H1 (cell line): ENCODE results near the gene CNDP2. TPM values are rescaled to one million over a fixed set of nuclear protein-coding genes. Genes with fewer than 3 reads are reported as not detected.

Experiments used
- KDM4A ChIP-seq: IDR thresholded peaks from one replicate; pipeline ENCODE4 v1.7.1; 2012; ENCODE audit warnings: low read depth, mild to moderate bottlenecking, moderate library complexity, low read length, inconsistent platforms; ENCODE audit not compliant: severe bottlenecking
- MAX ChIP-seq: IDR thresholded peaks from 2 replicates; pipeline ENCODE4 v1.6.1; 2012; ENCODE audit warnings: inconsistent platforms
- NANOG ChIP-seq: IDR thresholded peaks from 2 replicates; pipeline ENCODE4 v1.6.1; 2011; ENCODE audit warnings: low read length, low read depth, mild to moderate bottlenecking, inconsistent platforms; ENCODE audit not compliant: insufficient read depth, poor library complexity, severe bottlenecking
- SIRT6 ChIP-seq: IDR thresholded peaks from one replicate; pipeline ENCODE4 v1.7.1; 2012; ENCODE audit warnings: low read length, inconsistent platforms
- SP4 ChIP-seq: IDR thresholded peaks from 2 replicates; pipeline ENCODE4 v1.6.1; 2012; ENCODE audit warnings: low read length, inconsistent platforms
- YY1 ChIP-seq: IDR thresholded peaks from 2 replicates; pipeline ENCODE4 v1.6.1; 2011; ENCODE audit warnings: low read depth, mild to moderate bottlenecking, low read length
- polyA plus RNA-seq, 7 experiments: library from polyadenylated mRNA; depleted of rRNA in 3 of 7; stranded (reverse) in 5 of 7; unstranded in 2 of 7; fragments of >200 nt in 5 of 7; fragments of 200-250 nt in 2 of 7; gene quantifications; 1 replicate in 5 of 7; 2 replicates in 1 of 7; 4 replicates in 1 of 7; pipeline versions ENCODE4 v1.2.1 to v1.2.3, GENCODE V29; 2011 to 2013; ENCODE audit warnings: missing spikeins in 2 of 7, mixed read lengths in 2 of 7
- total RNA-seq: library from RNA; stranded (reverse); fragmentation: NEBNext Ultra II Directional; extraction: Animal tissue kit (Norgen Biotek cat#: 25700); gene quantifications from 2 replicates; pipeline ENCODE4 v1.2.1, GENCODE V29; 2021

The CNDP2 gene
- total and polyA plus RNA-seq, 2 of the 8 experiments (the other 6 are each of a cell fraction or from before 2014, with no cell fraction given) = 71.8 to 243 TPM

GRCh38 chr18:74544898-74545297 is 48.7 kb downstream of the CNDP2 start (continued):
- TF ChIP-seq MAX (no peak), YY1 (no peak), NANOG (no peak), SIRT6 (no peak), KDM4A (no peak), SP4 (no peak)
